Measurements from ENCODE around the gene DDIT4L.
"Not testable (repeated sequence)": the region's sequence is repeated elsewhere in the genome, so short reads cannot be mapped to it uniquely, and the experiment has no call there.

Gene DDIT4L

GRCh38 chr4:100189820-100190642 lies at the start of gene DDIT4L:
TSS of gene DDIT4L (minus strand) at chr4:100190468. CDS start at chr4:100189983, 485 bp downstream.
- in situ Hi-C loops (cut with MboI; ENCODE audit: low sequenced_read_pairs): no loop called here

GRCh38 chr4:100240008-100240407 lies 49.7 kb upstream of the DDIT4L start:
- in situ Hi-C loops (cut with MboI; ENCODE audit: low sequenced_read_pairs): no loop called here

GRCh38 chr4:100224721-100225120 lies 34.5 kb upstream of the DDIT4L start:
- in situ Hi-C loops (cut with MboI; ENCODE audit: low sequenced_read_pairs): no loop called here

- in situ Hi-C loops (cut with MboI; ENCODE audit: low sequenced_read_pairs): no loop called here
Measured at GRCh38 chr4:100224160-100224559, 33.9 kb upstream of the DDIT4L start.

- in situ Hi-C loops (cut with MboI; ENCODE audit: low sequenced_read_pairs): no loop called here
Measured at GRCh38 chr4:100208964-100209363, 18.7 kb upstream of the DDIT4L start.

GRCh38 chr4:100208459-100208858 lies 18.2 kb upstream of the DDIT4L start:
- in situ Hi-C loops (cut with MboI; ENCODE audit: low sequenced_read_pairs): no loop called here

- in situ Hi-C loops (cut with MboI; ENCODE audit: low sequenced_read_pairs): no loop called here
Measured at GRCh38 chr4:100206850-100207249, 16.6 kb upstream of the DDIT4L start.

- in situ Hi-C loops (cut with MboI; ENCODE audit: low sequenced_read_pairs): no loop called here
Measured at GRCh38 chr4:100198061-100198460, 7.8 kb upstream of the DDIT4L start.

GRCh38 chr4:100196388-100197071 lies 6.3 kb upstream of the DDIT4L start:
- in situ Hi-C loops (cut with MboI; ENCODE audit: low sequenced_read_pairs): not testable (repeated sequence)

- in situ Hi-C loops (cut with MboI; ENCODE audit: low sequenced_read_pairs): no loop called here
Measured at GRCh38 chr4:100190643-100191600, 654 bp upstream of the DDIT4L start.

GRCh38 chr4:100188829-100189228 lies 1.4 kb downstream of the DDIT4L start:
- in situ Hi-C loops (cut with MboI; ENCODE audit: low sequenced_read_pairs): no loop called here

- in situ Hi-C loops (cut with MboI; ENCODE audit: low sequenced_read_pairs): no loop called here
Measured at GRCh38 chr4:100187781-100188180, 2.5 kb downstream of the DDIT4L start.

- in situ Hi-C loops (cut with MboI; ENCODE audit: low sequenced_read_pairs): no loop called here
Measured at GRCh38 chr4:100184787-100185186, 5.5 kb downstream of the DDIT4L start.

GRCh38 chr4:100177855-100178254 lies 12.4 kb downstream of the DDIT4L start:
- in situ Hi-C loops (cut with MboI; ENCODE audit: low sequenced_read_pairs): no loop called here

GRCh38 chr4:100177126-100177525 lies 13.1 kb downstream of the DDIT4L start:
- in situ Hi-C loops (cut with MboI; ENCODE audit: low sequenced_read_pairs): no loop called here

GRCh38 chr4:100175858-100176257 lies 14.4 kb downstream of the DDIT4L start:
- in situ Hi-C loops (cut with MboI; ENCODE audit: low sequenced_read_pairs): no loop called here

GRCh38 chr4:100174985-100175383 lies 15.3 kb downstream of the DDIT4L start:
- in situ Hi-C loops (cut with MboI; ENCODE audit: low sequenced_read_pairs): no loop called here

- in situ Hi-C loops (cut with MboI; ENCODE audit: low sequenced_read_pairs): no loop called here
Measured at GRCh38 chr4:100170986-100171385, 19.3 kb downstream of the DDIT4L start.

GRCh38 chr4:100169491-100170485 lies 20.5 kb downstream of the DDIT4L start:
- in situ Hi-C loops (cut with MboI; ENCODE audit: low sequenced_read_pairs): no loop called here

GRCh38 chr4:100168521-100168920 lies 21.7 kb downstream of the DDIT4L start:
- in situ Hi-C loops (cut with MboI; ENCODE audit: low sequenced_read_pairs): no loop called here
